ENCODE measurements around the gene PLIN4.

PLIN4 gene

GRCh38 chr19:4537953-4538600 lies 19.8 kb upstream of the PLIN4 start:
- peak overlapping the region; percentile 54 for H2AK5ac ChIP-seq (ENCODE audit: low read depth, low read length)
- H3K4ac ChIP-seq (ENCODE audit: low read length) = peak overlapping the region; percentile 10
- H2BK120ac ChIP-seq (ENCODE audit: low read depth, low read length) = no peak overlapping the region
- H3K36me3 ChIP-seq (replicated peaks in 1 of 2; ENCODE audit: control insufficient read depth in 2 of 2, insufficient read depth in 2 of 2, low read length in 2 of 2) = no peaks in the 10 kb centered on the region
- no CpG with 5 or more reads among the region's 27 CpGs for whole genome bisulfite sequencing, 2 donors (ENCODE audit: extremely low coverage in 2 of 2, insufficient read length in 2 of 2, insufficient replicate concordance in 1 of 2)
- no peak overlapping the region for H2AFZ ChIP-seq (ENCODE audit: low read length)
- H3K27me3 ChIP-seq (ENCODE audit: control insufficient read depth in 3 of 3, insufficient read depth in 3 of 3, low read depth in 1 of 3, low read length in 3 of 3) = peaks cover 0 to 7% (median 5%) of the 10 kb centered on the region in 3 experiments
- peak overlapping the region; percentile 30 for H2BK12ac ChIP-seq (ENCODE audit: low read length)
- H3K23ac ChIP-seq (ENCODE audit: low read depth, low read length, poor library complexity) = no peak overlapping the region
- no peak overlapping the region for H3K4me2 ChIP-seq (ENCODE audit: insufficient read depth, low read length, poor library complexity, severe bottlenecking)
- H2BK15ac ChIP-seq (ENCODE audit: low read length) = no peak overlapping the region
- peak overlapping the region; percentile 16 for H3K9ac ChIP-seq (ENCODE audit: low read depth, low read length, poor library complexity)
- no peak for DNase-seq (ENCODE audit: low spot score)
- H2BK5ac ChIP-seq (ENCODE audit: low read length) = peak overlapping the region; percentile 8
- H3K79me1 ChIP-seq (ENCODE audit: low read depth, low read length) = no peaks in the 10 kb centered on the region
- no peak overlapping the region for H3K27ac ChIP-seq (replicated peaks; ENCODE audit: low read length)
- H4K91ac ChIP-seq (ENCODE audit: low read depth, low read length, poor library complexity) = no peak overlapping the region
- H3K4me3 ChIP-seq (ENCODE audit: low read length in 2 of 2) = no peak overlapping the region
- peak overlapping the region; percentile 49 for H3K18ac ChIP-seq (ENCODE audit: low read length)
- no peak overlapping the region for H4K8ac ChIP-seq (ENCODE audit: low read depth, low read length)
- peaks cover 0 to 3% of the 10 kb centered on the region in 2 donors for H3K9me3 ChIP-seq (replicated peaks in 1 of 2; ENCODE audit: control insufficient read depth in 2 of 2, insufficient read depth in 1 of 2, low read depth in 1 of 2, low read length in 2 of 2)
- peaks cover 8 to 13% of the 10 kb centered on the region in 2 donors for H3K4me1 ChIP-seq (ENCODE audit: control insufficient read depth in 2 of 2, insufficient read depth in 1 of 2, low read depth in 1 of 2, low read length in 2 of 2)
- H3K14ac ChIP-seq (ENCODE audit: low read length) = no peak overlapping the region

- Histone ChIP-seq H2BK120ac (ENCODE audit: low read depth, low read length) (no peak overlapping the region), H3K9ac (ENCODE audit: low read depth, low read length, poor library complexity) (no peak overlapping the region), H3K27ac (replicated peaks; ENCODE audit: low read length) (no peak overlapping the region), H3K23ac (ENCODE audit: low read depth, low read length, poor library complexity) (no peak overlapping the region), H3K36me3 (replicated peaks in 1 of 2; ENCODE audit: control insufficient read depth in 2 of 2, insufficient read depth in 2 of 2, low read length in 2 of 2) (no peaks in the 10 kb centered on the region), H2BK15ac (ENCODE audit: low read length) (no peak overlapping the region), H3K27me3 (ENCODE audit: control insufficient read depth in 3 of 3, insufficient read depth in 3 of 3, low read depth in 1 of 3, low read length in 3 of 3) (peaks cover 0 to 7% (median 5%) of the 10 kb centered on the region in 3 experiments), H3K4me3 (ENCODE audit: low read length in 2 of 2) (no peak overlapping the region), H2AK5ac (ENCODE audit: low read depth, low read length) (no peak overlapping the region), H3K14ac (ENCODE audit: low read length) (no peak overlapping the region), H2BK5ac (ENCODE audit: low read length) (no peak overlapping the region), H3K4ac (ENCODE audit: low read length) (no peak overlapping the region), H4K8ac (ENCODE audit: low read depth, low read length) (no peak overlapping the region), H4K91ac (ENCODE audit: low read depth, low read length, poor library complexity) (no peak overlapping the region), H3K79me1 (ENCODE audit: low read depth, low read length) (no peaks in the 10 kb centered on the region), H2AFZ (ENCODE audit: low read length) (no peak overlapping the region), H3K18ac (ENCODE audit: low read length) (no peak overlapping the region), H3K4me1 (ENCODE audit: control insufficient read depth in 2 of 2, insufficient read depth in 1 of 2, low read depth in 1 of 2, low read length in 2 of 2) (peaks cover 8 to 13% of the 10 kb centered on the region in 2 donors), H2BK12ac (ENCODE audit: low read length) (no peak overlapping the region), H3K9me3 (replicated peaks in 1 of 2; ENCODE audit: control insufficient read depth in 2 of 2, insufficient read depth in 1 of 2, low read depth in 1 of 2, low read length in 2 of 2) (peaks cover 0 to 3% of the 10 kb centered on the region in 2 donors), H3K4me2 (ENCODE audit: insufficient read depth, low read length, poor library complexity, severe bottlenecking) (no peak overlapping the region)
- no CpG with 5 or more reads among the region's 5 CpGs for WGBS, 2 donors (ENCODE audit: extremely low coverage in 2 of 2, insufficient read length in 2 of 2, insufficient replicate concordance in 1 of 2)
- DNase-seq (ENCODE audit: low spot score) = no peak
Measured at GRCh38 chr19:4536798-4537197, 18.5 kb upstream of the PLIN4 start.

- peaks cover 3% of the 10 kb centered on the region for H3K79me1 ChIP-seq (ENCODE audit: low read depth, low read length)
- H3K27ac ChIP-seq (replicated peaks; ENCODE audit: low read length) = no peak within 1 kb of the TSS
- peak within 1 kb of the TSS; percentile 90 for H2BK12ac ChIP-seq (ENCODE audit: low read length)
- H3K4me2 ChIP-seq (ENCODE audit: insufficient read depth, low read length, poor library complexity, severe bottlenecking) = peak within 1 kb of the TSS; percentile 93
- H3K4ac ChIP-seq (ENCODE audit: low read length) = peak within 1 kb of the TSS; percentile 76
- H2BK15ac ChIP-seq (ENCODE audit: low read length) = peak within 1 kb of the TSS; percentile 83
- peak within 1 kb of the TSS; percentile 99 for H2AK5ac ChIP-seq (ENCODE audit: low read depth, low read length)
- peak within 1 kb of the TSS; percentile 85 for H2AFZ ChIP-seq (ENCODE audit: low read length)
- peak within 1 kb of the TSS; percentile 70 for H4K8ac ChIP-seq (ENCODE audit: low read depth, low read length)
- H3K9ac ChIP-seq (ENCODE audit: low read depth, low read length, poor library complexity) = peak within 1 kb of the TSS; percentile 81
- WGBS, 2 donors (ENCODE audit: extremely low coverage in 2 of 2, insufficient read length in 2 of 2, insufficient replicate concordance in 1 of 2) = no CpG with 5 or more reads among the region's 49 CpGs
- H3K9me3 ChIP-seq (replicated peaks in 1 of 2; ENCODE audit: control insufficient read depth in 2 of 2, insufficient read depth in 1 of 2, low read depth in 1 of 2, low read length in 2 of 2) = no peaks in the 10 kb centered on the region
- peaks cover 0 to 9% (median 7%) of the 10 kb centered on the region in 3 experiments for H3K27me3 ChIP-seq (ENCODE audit: control insufficient read depth in 3 of 3, insufficient read depth in 3 of 3, low read depth in 1 of 3, low read length in 3 of 3)
- no peak within 1 kb of the TSS for H2BK120ac ChIP-seq (ENCODE audit: low read depth, low read length)
- H3K36me3 ChIP-seq (replicated peaks in 1 of 2; ENCODE audit: control insufficient read depth in 2 of 2, insufficient read depth in 2 of 2, low read length in 2 of 2) = no peaks in the 10 kb centered on the region
- H3K18ac ChIP-seq (ENCODE audit: low read length) = peak within 1 kb of the TSS; percentile 96
- H3K4me3 ChIP-seq (ENCODE audit: low read length in 2 of 2) = peak within 1 kb of the TSS; percentile 37 to 74
- H3K4me1 ChIP-seq (ENCODE audit: control insufficient read depth in 2 of 2, insufficient read depth in 1 of 2, low read depth in 1 of 2, low read length in 2 of 2) = peaks cover 8 to 13% of the 10 kb centered on the region in 2 donors
- H4K91ac ChIP-seq (ENCODE audit: low read depth, low read length, poor library complexity) = no peak within 1 kb of the TSS
- peak within 1 kb of the TSS; percentile 89 for H3K23ac ChIP-seq (ENCODE audit: low read depth, low read length, poor library complexity)
- H2BK5ac ChIP-seq (ENCODE audit: low read length) = peak within 1 kb of the TSS; percentile 91
- peak; percentile 85 for DNase-seq (ENCODE audit: low spot score)
- peak within 1 kb of the TSS; percentile 56 for H3K14ac ChIP-seq (ENCODE audit: low read length)
Measured at GRCh38 chr19:4534836-4535658, 16.8 kb upstream of the PLIN4 start, which contains the start of gene PLIN5. TSS of gene PLIN5 (minus strand) at chr19:4535224. CDS start at chr19:4534074, 1,150 bp downstream.

Data from neuronal stem cell (in vitro differentiated cells).